HG03439 (cell line): ENCODE results near the gene TULP4.
"Not testable (repeated sequence)": the region's sequence is repeated elsewhere in the genome, so short reads cannot be mapped to it uniquely, and the experiment has no call there.

Source experiments
- ATAC-seq: cut with Tn5 transposase; IDR thresholded peaks from one replicate; pipeline ENCODE4 v1.9.1; 2021; ENCODE audit warnings: mild to moderate bottlenecking, moderate library complexity; ENCODE audit not compliant: unreplicated experiment

TULP4 gene

GRCh38 chr6:158387036-158387435, 74.8 kb downstream of the TULP4 start:
- ATAC-seq: no peak

GRCh38 chr6:158387578-158387977, 75.3 kb downstream of the TULP4 start:
- no peak for ATAC-seq

- ATAC-seq: no peak
Observed at GRCh38 chr6:158388727-158389126, 76.5 kb downstream of the TULP4 start.

GRCh38 chr6:158389193-158389919, 77.1 kb downstream of the TULP4 start:
- no peak for ATAC-seq

GRCh38 chr6:158391276-158391675, 79.0 kb downstream of the TULP4 start:
- no peak for ATAC-seq

- not testable (repeated sequence) for ATAC-seq
Observed at GRCh38 chr6:158391977-158392376, 79.7 kb downstream of the TULP4 start.

- ATAC-seq: no peak
Observed at GRCh38 chr6:158396136-158396535, 83.9 kb downstream of the TULP4 start.

- ATAC-seq: no peak
Observed at GRCh38 chr6:158397578-158397977, 85.3 kb downstream of the TULP4 start.

GRCh38 chr6:158398252-158399024, 86.2 kb downstream of the TULP4 start:
- no peak for ATAC-seq

- no peak for ATAC-seq
Observed at GRCh38 chr6:158399040-158399700, 86.9 kb downstream of the TULP4 start.

GRCh38 chr6:158402184-158402583, 89.9 kb downstream of the TULP4 start:
- no peak for ATAC-seq

- ATAC-seq: not testable (repeated sequence)
Observed at GRCh38 chr6:158405321-158405831, 93.1 kb downstream of the TULP4 start.

- no peak for ATAC-seq
Observed at GRCh38 chr6:158405933-158406332, 93.7 kb downstream of the TULP4 start.

- no peak for ATAC-seq
Observed at GRCh38 chr6:158406736-158407135, 94.5 kb downstream of the TULP4 start.

- no peak for ATAC-seq
Observed at GRCh38 chr6:158408013-158408412, 95.7 kb downstream of the TULP4 start.

- ATAC-seq: no peak
Observed at GRCh38 chr6:158408552-158409130, 96.4 kb downstream of the TULP4 start.

- no peak for ATAC-seq
Observed at GRCh38 chr6:158409451-158409850, 97.2 kb downstream of the TULP4 start.

- no peak for ATAC-seq
Observed at GRCh38 chr6:158410784-158411183, 98.5 kb downstream of the TULP4 start.

- no peak for ATAC-seq
Observed at GRCh38 chr6:158411998-158412397, 99.7 kb downstream of the TULP4 start.

GRCh38 chr6:158413028-158413427, 100.8 kb downstream of the TULP4 start:
- no peak for ATAC-seq
